ENCODE data around the gene GIPC1.
"Not testable (repeated sequence)": the region's sequence is repeated elsewhere in the genome, so short reads cannot be mapped to it uniquely, and the experiment has no call there.

Gene GIPC1, protein sequence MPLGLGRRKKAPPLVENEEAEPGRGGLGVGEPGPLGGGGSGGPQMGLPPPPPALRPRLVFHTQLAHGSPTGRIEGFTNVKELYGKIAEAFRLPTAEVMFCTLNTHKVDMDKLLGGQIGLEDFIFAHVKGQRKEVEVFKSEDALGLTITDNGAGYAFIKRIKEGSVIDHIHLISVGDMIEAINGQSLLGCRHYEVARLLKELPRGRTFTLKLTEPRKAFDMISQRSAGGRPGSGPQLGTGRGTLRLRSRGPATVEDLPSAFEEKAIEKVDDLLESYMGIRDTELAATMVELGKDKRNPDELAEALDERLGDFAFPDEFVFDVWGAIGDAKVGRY

DNA sequence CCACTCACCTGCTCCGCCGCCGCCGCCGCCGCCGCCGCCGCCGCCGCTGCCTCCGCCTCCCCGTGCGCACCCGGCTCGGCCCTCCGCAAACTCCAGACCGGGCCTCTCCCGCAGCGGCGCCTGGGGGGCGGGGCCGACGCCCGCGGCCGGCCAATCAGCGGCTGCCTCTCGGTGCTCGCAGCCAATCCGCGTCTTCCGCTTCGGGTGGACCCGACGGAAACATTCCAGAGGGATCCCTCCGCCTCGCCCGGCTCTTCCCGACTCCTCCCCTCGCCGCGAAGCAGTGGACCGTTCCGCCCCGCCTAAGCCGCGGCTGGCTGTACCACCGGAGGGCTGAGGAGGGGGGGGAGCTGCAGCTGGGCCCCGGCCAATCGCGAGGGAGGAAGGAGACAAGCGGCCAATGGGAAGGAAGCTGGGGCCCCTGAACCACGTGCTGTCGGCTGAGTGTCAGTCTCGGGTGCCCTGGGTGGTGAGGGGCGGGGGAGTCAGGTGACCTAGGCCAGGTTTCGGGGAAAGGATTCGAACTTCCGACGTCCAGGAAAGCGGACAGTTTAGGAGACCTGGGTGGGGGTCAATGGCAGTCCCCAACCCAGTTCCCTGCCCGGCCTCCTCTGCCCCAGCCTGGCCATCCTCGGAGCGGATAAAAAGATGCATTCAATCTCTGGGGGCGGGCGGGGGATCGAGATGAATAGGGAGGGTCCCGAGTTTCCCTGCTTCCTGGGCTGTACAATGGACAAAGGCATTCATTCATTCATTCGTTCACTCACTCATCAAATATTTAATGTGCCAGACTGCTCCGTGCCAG lies at the start of gene GIPC1:
Gene GIPC1 (minus strand): TSS at position 99 of the 805 bp plus-strand sequence. CDS start 13,151 bp downstream, outside the sequence.
- DNase-seq (ENCODE audit: low read depth) = peak; percentile 71

DNA sequence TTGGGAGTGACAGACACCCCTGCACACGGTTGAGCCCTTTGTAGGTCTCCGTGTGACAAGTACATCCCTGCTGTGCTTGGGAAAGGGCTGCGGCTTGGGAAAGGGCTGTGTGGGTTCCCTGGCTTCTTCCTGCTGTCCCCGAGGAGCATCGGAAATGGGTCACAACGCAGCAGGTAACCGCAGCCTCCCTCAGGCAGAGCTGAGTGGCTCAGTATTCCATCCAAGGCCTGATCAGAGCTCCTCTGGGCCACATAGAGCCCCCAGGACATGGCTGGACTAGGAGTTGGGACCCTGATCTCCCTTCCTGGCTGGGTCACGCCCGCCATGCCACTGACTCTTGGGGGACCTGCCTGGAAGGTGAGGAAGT lies 49.8 kb upstream of the GIPC1 start:
- no peak for DNase-seq (ENCODE audit: low read depth)

DNA sequence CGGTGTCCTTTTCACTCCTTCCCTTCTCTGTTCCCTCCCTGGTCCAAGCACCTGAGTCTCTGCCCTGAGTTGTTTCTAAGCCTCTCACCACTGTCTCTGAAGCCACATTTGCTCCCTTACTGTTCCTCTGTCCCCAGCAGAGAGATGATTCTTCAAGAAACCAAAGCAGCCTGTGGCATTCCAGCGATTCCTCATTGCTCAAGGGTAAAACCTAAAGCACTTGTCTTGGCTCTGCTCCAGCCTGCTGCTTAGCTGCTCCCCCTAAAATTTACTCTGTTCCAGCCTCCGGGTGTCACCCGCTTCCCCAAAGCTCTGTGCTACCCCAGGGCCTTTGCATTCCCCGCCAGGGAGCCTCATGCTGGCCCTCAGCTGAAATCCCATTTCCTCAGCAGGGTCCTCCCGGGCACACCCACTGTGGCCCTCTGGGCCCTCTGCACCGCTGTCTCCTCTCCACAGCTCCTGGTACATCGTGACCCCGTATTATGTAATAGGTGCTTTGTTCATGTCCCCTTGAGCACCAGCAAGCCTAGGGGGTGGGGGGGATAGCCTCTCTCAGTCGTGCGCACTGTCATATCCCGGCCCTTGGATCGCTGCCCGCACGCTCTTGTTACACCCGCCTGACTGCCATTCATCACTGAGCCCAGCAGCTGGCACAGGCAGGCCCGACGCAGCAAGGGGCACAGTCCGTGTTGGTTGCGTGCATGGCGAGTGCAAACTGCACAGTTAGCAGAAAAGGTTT lies 49.2 kb upstream of the GIPC1 start:
- no peak for DNase-seq (ENCODE audit: low read depth)

DNA sequence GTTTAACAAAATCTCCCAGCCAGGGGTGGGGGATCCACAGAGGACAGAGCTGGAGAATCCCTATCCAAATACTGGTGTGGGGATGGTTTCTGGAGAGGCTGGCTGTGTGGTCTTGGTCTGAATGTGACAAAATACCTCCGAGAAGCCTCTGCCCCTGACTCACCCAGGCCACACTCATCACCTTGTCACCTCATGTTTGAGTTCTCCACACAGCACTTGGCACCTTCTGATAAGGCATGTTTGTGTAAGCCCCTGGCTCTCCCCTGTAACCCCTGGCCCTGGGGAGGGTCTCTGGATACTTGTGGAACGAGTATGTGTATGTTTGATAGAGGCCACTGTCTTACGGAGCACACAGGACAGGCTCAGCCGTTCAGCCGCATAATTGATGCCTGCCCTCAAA lies 48.1 kb upstream of the GIPC1 start:
- DNase-seq (ENCODE audit: low read depth) = no peak

DNA sequence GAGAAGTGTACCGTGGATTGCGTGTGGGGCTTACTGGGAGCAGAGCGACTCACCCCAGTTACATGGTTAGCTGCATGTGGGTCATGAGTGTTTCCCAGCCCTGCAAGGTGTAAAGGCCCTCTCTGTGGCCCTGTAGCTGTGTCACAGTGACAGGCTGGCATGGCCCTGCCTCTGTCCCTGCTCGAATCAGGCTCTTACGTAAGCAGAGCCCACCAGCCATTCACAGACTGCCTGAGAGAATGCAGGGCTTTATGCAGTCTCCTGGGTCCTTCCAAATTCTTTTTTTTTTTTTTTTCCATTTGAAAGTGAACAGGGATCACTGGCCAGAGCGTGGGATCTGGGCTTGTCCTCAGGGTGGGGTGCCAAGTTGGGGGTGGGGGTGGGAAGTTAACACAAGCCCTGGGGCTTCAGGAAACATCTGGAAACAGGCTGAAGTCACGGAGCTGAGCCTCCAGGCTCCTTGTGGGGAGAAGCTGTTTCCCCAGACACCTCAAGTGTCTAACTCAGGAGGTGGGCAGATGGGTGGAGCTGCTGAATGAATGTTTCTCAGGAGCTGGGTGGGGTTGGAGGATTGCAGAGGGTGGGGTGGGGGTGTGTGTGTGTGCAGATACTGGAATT lies 46.9 kb upstream of the GIPC1 start:
- DNase-seq (ENCODE audit: low read depth) = no peak

DNA sequence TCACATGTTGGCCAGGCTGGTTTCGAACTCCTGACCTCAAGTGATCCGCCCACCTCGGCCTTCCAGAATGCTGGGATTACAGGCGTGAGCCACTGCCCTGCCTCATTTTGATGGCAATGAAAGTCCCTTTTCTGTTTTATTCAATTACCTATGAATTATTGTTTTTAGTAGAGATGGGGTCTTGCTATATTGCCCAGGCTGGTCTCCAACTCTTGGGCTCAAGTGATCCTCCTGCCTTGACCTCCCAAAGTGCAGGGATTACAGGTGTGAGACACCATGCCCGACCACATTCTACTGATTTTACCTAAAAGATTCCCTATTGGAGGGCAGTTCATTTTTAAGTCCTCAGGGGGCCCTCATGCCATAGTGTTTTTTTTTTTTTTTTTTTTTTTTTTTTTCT lies 46.1 kb upstream of the GIPC1 start:
- not testable (repeated sequence) for DNase-seq (ENCODE audit: low read depth)

DNA sequence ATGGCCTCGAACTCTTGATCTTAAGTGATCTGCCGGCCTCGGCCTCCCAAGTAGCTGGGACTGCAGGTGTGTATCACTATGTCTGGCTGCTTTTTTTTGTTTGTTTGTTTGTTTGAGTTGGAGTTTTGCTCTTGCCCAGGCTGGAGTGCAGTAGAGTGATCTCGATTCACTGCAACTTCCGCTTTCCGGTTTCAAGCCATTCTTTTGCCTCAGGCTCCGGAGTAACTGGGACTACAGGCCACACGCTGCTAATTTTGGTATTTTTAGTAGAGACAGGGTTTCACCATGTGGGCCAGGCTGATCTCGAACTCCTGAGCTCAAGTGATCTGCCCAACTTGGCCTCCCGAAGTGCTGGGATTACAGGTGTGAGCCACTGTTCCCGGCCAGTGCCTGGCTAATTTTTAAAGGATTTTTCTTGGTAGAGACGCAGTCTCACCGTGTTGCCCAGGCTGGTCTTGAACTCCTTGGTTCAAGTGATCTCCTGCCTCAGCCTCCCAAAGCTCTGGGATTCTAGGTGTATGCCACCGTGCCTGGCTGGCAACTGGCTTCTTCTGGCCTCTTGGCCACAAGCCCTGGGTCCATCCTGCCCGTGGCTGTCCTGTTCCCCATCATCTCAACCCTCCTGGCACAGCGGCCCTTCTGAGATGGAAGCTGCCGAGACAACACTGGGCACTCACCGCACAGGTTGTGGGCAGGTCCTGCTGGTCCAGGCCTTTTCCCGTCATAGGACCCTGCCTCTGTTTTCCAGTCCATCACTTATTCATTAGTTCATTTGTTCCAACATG lies 45.0 kb upstream of the GIPC1 start:
- no peak for DNase-seq (ENCODE audit: low read depth)

DNA sequence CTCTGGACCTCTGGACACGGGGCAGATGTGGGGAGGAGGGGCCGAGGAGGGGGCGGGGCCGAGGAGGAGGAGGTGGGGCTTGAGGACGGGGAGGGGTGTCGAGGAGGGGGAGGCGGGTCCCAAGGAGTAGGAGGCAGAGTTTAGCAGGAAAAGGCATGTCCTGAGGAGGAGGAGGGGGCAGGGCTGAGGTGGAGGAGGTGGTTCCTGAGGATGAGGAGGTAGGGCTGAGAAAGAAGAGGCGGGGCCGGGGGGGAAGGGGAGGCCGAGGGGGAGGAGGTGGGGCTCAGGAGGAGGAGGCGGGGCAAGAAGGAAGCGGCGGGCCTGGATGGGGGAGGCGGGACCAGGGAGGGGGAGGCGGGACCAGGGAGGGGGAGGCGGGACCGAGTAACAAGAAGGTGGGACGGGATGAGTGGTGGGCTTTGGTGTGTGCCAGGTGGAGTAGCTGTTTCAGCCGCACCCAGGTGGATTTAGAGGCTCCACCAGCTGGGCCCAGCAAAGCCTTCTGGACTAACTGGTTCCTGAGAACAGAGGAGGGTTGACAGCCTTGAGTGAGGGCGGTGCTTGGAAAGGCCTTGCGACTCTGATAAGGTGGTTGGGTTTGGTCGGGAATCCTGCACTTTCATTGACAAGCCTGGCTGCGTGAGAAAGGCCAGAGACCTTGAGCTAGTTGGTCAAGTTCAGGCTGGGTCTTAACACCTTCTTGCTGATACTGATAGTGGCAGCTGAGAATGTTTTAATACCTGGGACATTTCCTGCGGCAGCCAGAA lies 41.2 kb upstream of the GIPC1 start:
- peak; percentile 24 for DNase-seq (ENCODE audit: low read depth)

DNA sequence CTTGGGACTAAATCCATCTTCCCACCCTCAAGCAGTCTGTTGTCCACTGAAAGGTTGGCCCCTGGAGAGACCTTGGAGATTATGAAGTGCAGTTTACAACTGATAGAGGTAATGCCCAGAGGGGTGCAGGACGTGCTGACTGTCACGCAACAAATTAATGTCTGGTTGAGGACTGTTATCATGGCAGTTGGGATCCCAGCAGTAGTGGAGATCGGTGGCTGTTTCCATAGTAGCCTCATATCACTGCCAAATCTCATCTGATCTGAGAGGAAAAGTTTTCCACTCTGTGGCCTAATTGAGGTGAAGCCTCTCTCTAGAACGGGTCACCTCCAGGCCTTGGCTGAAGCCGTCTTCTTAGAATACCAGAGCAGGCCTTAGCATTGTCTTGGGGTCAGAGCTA lies 37.5 kb upstream of the GIPC1 start:
- DNase-seq (ENCODE audit: low read depth) = no peak

DNA sequence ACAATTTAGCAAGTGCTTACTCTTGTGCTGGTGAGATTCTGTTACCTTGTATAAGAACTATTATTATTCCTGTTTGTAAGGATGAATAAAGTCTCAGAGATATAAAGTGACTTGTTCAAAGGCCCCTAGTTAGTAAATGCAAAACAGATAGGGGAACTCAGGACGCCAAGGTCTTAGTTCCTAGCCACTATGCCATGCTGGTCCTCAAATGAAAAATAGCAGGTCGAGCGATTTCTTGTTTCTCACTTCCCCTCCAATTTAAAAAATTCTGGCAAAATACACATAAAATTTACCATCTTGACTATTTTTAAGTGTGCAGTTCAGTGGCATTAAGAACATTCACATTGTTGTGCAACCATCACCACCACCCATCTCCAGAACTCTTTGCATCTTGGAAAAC lies 34.6 kb upstream of the GIPC1 start:
- no peak for DNase-seq (ENCODE audit: low read depth)

DNA sequence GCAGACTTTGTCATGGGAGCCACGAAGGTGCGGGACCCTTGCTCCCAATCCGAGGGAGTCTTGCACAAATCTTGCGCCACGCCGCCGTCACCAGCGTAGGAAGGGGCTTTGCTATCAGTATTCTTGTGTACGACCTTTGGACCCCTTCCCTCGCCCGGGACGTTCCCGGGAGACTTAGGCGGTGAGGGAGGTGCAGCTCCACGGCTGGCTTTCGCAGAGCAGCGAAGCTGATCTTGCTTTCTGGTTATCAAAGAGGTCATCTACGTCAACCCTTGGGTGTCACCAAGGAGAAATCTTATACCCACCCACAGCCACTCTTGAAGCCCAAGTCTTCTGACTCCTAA lies 34.0 kb upstream of the GIPC1 start:
- DNase-seq (ENCODE audit: low read depth) = no peak

DNA sequence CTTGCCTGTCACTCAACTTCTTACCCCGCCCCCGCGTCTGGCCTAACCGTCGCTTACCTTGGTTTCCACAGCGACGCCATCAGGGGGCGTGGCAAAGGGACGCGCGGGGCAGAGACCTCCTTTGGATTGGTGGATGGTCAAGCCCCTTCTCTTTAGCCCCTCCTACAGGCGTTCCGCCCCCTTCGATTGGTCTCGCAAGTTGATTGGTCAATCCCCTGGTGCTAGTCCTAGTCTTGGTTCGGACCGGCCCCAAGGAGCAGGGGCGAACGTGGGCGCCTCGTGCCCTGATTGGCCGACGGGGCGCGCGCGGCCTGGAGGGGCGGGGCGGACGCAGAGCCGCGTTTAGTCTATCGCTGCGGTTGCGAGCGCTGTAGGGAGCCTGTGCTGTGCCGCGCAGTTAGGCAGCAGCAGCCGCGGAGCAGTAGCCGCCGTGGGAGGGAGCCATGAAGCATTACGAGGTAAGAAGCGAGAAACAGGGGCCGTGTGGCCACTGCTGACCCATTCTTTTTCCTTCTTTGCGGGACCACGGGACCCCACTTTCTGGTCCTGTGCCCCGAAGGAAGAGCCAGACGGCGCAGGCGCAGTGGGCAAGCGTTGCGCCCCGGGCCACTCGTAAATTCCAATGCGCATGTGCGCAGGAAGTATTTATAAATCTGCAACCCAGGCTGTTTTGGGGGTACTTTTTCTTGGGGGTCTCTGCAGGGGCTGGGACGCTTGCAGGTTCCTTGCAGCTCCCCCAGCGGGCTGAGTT lies 33.5 kb upstream of the GIPC1 start, which contains the start of gene TECR:
Gene TECR (plus strand): TSS at position 341 of the 751 bp plus-strand sequence. CDS start 103 bp downstream, at position 444.
- DNase-seq (ENCODE audit: low read depth) = peak; percentile 100

DNA sequence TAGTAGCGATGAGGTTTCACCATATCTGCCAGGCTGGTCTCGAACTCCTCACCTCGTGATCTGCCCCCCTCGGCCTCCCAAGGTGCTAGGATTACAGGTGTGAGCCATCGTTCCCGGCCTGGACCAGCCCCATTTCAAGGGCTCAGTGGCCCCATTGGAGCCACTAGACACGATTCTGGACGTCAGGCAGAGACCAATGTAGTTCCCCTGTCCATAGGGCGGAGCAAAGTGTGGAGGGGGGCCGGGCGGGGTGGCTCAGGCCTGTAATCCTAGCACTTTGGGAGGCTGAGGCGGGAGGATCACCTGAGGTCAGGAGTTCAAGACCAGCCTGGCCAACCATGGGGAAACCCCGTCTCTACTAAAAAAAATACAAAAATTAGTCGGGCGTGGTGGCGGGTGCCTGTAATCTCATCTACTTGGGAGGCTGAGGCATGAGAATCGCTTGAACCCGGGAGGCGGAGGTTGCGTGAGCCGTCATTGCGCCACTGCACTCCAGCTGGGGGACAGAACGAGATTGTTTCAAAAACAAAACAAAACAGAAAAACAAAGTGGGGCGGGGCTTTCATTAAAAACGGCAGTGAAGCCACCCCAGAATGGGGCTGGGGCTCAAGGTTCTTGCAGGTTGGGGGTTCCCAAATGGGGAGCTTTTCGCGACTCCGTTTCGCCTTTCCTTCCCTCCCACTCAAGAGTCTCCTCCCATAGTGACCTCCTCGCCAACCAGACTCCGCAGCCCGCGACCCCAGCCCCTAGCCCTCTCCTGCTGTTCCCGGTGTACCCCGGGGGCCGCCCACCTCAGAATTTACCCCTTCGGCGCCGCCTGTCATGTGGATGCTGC lies 32.7 kb upstream of the GIPC1 start:
- no peak for DNase-seq (ENCODE audit: low read depth)

DNA sequence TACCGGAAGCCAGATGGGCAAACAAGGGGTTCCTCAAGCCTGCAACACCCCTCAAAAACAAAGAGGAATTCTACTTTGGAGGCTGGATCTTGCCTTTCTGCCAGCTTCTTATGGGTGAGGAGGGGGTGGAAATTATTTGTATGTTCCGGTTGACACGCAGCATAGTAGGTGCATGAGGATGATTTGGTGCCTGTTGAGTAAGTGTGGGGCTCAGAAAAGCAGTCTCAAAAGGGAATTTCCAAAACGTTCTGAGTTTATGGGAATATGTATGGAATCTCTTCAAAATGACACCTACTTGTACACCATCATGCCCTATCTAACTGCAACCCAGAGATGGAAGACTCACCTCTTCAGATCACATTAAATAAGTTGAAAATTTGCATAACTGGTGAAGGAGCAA lies 30.5 kb upstream of the GIPC1 start:
- no peak for DNase-seq (ENCODE audit: low read depth)

DNA sequence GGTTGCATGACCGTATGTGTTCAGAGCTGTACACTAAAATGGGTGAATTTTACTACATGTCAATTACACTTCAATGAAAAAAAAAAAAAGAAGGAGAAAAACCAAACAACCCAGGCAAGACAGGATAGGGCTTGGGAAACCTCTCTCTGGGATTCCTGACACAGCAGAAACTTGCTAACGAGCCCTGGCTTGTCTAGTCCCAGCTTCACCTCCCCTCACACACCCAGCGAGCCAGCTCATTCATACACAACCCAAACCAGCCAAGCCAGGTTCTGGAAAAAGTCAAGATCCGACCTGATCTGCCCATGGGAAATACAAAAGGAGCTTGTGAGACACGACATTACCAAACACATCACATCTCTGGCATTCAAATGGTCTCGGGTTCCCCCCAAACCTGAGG lies 29.8 kb upstream of the GIPC1 start:
- no peak for DNase-seq (ENCODE audit: low read depth)

DNA sequence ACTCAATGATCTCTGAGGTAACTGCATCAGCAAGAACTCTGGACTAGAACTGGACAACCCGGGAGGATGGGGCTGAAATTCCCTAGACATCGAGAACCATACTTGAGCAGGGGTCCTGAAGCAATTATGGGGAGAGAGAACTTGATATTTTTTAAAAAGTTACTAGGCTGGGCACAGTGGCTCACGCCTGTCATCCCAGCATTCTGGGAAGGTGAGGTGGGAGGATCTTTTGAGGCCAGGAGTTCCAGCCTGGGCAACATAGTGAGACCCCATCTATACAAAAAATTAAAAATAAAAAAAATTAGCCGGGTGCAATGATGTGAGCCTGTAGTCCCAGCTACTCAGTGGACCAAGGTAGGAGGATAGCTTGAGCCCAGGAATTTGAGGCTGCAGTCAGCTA lies 24.6 kb upstream of the GIPC1 start:
- no peak for DNase-seq (ENCODE audit: low read depth)

DNA sequence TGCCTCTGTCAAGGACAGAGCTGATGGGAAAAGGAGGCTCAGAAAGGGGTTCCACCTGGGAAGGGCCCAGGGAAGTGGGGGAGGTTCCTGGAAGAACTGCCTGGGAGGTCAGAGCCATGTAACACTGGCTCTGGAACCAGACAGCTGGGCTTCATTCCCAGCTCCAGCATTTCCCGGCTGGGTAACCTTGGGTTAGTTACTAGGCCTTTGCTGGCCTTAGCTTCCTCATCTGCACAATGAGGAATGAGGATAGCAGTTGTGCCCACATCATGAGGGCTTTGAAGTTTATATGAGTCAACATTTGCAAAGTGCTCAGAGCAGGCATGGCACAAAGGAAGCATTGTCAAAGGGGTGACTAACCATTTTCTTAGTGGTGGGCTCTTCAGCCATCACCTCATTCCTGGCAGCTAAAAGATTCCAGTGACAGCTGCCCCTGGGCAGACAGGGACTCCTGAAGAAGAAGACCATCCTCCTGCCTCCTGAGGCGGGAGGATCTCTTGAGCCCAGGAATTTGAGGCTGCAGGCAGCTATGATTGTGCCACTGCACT lies 24.0 kb upstream of the GIPC1 start:
- DNase-seq (ENCODE audit: low read depth) = peak; percentile 36

DNA sequence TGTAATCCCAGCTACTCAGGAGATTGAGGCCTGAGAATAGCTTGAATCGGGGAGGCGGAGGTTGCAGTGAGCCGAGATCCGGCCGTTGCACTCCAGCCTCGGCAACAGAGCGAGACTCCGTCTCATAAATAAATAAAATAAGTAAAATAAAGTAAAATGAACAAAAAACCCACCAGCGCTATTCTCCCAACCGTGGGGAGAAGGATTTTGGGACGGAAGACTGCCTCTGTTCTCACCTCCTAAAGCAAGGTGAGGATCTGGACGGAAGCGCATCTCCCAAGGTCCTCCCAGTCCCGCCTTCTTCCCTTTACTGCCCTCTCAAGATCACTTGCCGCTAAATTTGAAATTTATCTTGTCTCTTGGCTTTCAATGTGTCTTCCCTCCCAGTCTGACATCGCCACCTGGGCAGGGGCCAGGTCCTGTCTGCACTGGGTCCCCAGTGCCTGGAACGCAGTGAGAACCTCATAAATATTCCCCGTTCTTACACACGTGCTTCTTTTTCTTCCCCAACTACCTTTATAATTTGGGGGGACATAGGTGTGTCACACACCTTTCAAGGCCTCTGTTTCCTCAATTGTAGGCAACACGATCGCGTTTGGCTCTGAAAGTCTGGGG lies 23.4 kb upstream of the GIPC1 start:
- DNase-seq (ENCODE audit: low read depth) = no peak
